NCI-H2081 (cell line): Measurements from ENCODE around the gene SLC43A2.
"Not testable (repeated sequence)": the region's sequence is repeated elsewhere in the genome, so short reads cannot be mapped to it uniquely, and the experiment has no call there.

Experiments used
- DNase-seq, 2 experiments: peaks; one replicate each; lab custom pipeline; 2025; lab: John Stamatoyannopoulos, UW

SLC43A2 gene

GRCh38 chr17:1535737-1536136, 92.9 kb downstream of the SLC43A2 start:
- DNase-seq = no peak

GRCh38 chr17:1533661-1534325, 94.8 kb downstream of the SLC43A2 start:
- no peak for DNase-seq

GRCh38 chr17:1532836-1533602, 95.6 kb downstream of the SLC43A2 start:
- DNase-seq = no peak

GRCh38 chr17:1529863-1530262, 98.8 kb downstream of the SLC43A2 start:
- no peak for DNase-seq

GRCh38 chr17:1526876-1527275, 101.8 kb downstream of the SLC43A2 start:
- DNase-seq = not testable (repeated sequence)

GRCh38 chr17:1522626-1523025, 106.0 kb downstream of the SLC43A2 start:
- no peak for DNase-seq

- no peak for DNase-seq
These were observed 107.5 kb downstream of the SLC43A2 start for GRCh38 chr17:1521086-1521640.

- DNase-seq = no peak
These were observed 109.0 kb downstream of the SLC43A2 start for GRCh38 chr17:1519678-1520077.
